Subcutaneous preadipocyte (primary cell): Measurements from ENCODE around the gene MRGPRX2. TPM values are rescaled to one million over a fixed set of nuclear protein-coding genes. Genes with fewer than 3 reads are reported as not detected.

ENCODE experiments used
- total RNA-seq: library from RNA; depleted of rRNA; stranded (reverse); fragments of >200 nt; gene quantifications from 2 replicates; pipeline ENCODE4 v1.2.3, GENCODE V29; 2012

MRGPRX2 gene
- total RNA-seq = not detected in 2 replicates

GRCh38 chr11:19060629-19061028 lies at the start of gene MRGPRX2:
TSS of gene MRGPRX2 (minus strand) at chr11:19060717. CDS start at chr11:19056402, 4,315 bp downstream.

Other genes starting within 250 kb of the MRGPRX2 start
- not detected in 2 replicates for gene MRGPRX1, start 121.3 kb downstream of the MRGPRX2 start, total RNA-seq
- 5.5 and 8.4 TPM in 2 replicates for gene ZDHHC13, start 56.5 kb upstream of the MRGPRX2 start, total RNA-seq
- not detected in 2 replicates for gene CSRP3, start 141.3 kb upstream of the MRGPRX2 start, total RNA-seq
- 0.39 and 0.73 TPM in 2 replicates for gene E2F8, start 180.2 kb upstream of the MRGPRX2 start, total RNA-seq